Esophagus muscularis mucosa (tissue), 3 donors: ENCODE measurements around the gene SIGLEC14.

Experiments used
- CTCF ChIP-seq, 3 experiments: fragments of 200-600 bp in 2 of 3; fragments of 450-650 bp in 1 of 3; sonication (generic) in 2 of 3; IDR thresholded peaks; one replicate each; pipeline ENCODE4 v1.5.1; 2017 to 2019; ENCODE audit warnings: antibody characterized with exemption in 3 of 3, mild to moderate bottlenecking in 2 of 3, moderate library complexity in 1 of 3
- POLR2A ChIP-seq: fragments of 450-650 bp; IDR thresholded peaks from one replicate; pipeline ENCODE4 v1.6.1; 2017; ENCODE audit warnings: antibody characterized with exemption, moderate library complexity, mild to moderate bottlenecking, low read depth
- POLR2AphosphoS5 ChIP-seq, 2 donors: sonication (generic); formaldehyde crosslinking; IDR thresholded peaks; one replicate each; pipeline ENCODE4 v1.6.1; 2017; ENCODE audit warnings: antibody characterized with exemption in 2 of 2

- no peak for TF ChIP-seq POLR2A
- TF ChIP-seq CTCF (IDR thresholded peaks at IDR 0.05): no peak
- TF ChIP-seq POLR2AphosphoS5 (IDR thresholded peaks at IDR 0.05): no peak
These were observed 44.5 kb upstream of the SIGLEC14 start for GRCh38 chr19:51691074-51691583.
